DMS 273 (cell line): ENCODE data around the gene YPEL2.

Experiments used
- DNase-seq: peaks from one replicate; lab custom pipeline; 2025; ENCODE audit not compliant: unreplicated experiment; lab: John Stamatoyannopoulos, UW

The YPEL2 gene

GRCh38 chr17:59356543-59357218 is 25.2 kb downstream of the YPEL2 start:
- no peak for DNase-seq

- no peak for DNase-seq
Measured at GRCh38 chr17:59357219-59357697, 25.8 kb downstream of the YPEL2 start.

DNA sequence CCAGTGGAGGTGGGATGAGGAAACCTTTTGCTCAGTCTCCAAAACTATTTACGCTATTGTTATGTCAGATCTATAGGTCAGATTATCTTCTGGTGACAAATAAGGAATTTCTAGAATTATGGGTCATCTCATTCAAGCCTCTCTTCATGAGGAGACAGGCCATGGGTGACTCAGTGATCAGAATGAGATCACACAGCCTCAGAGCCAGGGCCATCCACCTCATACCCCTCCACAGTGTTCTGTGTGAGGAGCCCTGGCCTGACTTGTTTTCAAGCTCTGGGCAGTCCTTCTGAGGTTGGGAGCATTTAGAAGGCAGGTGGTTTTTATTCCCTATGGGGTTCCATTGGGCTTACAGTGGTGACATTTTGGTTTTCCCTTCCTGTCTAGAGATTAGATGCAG is 26.5 kb downstream of the YPEL2 start:
- DNase-seq = no peak

DNA sequence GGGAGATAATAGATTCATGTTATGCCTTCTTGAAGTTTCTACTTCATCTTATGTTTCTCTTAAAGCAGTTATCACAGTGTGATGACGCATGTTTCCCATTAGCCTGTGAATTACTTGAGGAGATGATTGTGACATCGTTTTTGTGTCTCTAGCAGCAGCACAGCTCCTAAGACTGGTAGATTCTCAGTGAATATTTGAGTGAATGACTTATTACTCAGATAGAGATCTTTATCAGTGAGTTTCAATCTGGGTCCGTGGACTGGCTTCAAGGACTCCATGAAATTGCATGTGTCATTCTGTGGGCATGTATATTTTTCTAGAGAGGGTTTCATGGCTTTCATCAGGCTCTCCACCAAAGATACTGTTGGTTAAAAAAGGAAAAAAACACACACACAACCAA is 29.9 kb downstream of the YPEL2 start:
- no peak for DNase-seq

- no peak for DNase-seq
Measured at GRCh38 chr17:59361916-59362810, 30.7 kb downstream of the YPEL2 start.

DNA sequence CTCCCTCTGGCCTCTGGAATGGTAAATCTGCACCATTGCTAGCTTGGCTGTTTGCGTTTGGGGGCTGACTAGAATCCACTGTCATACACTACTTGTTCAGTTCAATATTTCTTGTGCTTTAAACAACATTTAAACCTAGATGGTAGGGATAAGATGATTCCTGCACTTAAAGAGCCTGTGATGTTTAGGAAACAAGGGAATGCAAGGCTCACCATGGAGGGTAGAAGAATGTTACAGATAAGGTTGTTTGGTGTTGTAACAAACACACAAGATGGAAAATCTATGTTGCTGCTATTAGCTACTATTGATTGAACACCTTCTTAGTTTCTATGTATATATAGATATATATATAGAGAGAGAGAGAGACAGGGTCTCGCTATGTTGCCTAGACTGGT is 31.4 kb downstream of the YPEL2 start:
- DNase-seq = no peak

DNA sequence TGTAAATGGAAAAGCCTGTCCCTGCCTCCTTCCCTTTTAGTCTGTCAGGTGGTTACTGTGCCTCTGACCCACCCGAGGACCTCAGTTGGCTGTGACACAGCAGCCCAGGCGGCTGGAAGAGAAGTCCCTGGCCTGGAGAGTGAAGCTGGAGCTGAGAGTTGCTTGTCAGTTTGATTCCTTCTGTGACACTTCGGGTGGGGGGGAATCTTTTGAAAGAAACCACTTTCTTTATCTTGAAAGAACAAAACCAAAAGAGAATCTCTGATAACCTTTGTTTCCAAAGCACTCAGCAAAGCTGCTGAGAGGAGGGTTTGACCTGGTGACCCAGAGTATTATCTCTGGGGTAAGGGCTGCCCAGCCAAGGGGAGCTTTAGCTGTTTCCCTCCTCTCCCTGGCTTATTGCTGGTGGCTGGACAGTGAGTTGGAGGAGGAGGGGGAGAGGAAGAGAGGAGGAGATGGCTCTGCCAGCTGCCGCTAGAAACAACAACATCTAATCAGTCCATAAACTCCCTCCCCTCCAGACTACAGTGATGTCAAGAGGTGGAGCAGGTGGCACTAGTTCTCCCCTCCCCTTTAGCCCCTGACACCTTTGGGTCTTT is 34.0 kb downstream of the YPEL2 start:
- peak; percentile 75 for DNase-seq

DNA sequence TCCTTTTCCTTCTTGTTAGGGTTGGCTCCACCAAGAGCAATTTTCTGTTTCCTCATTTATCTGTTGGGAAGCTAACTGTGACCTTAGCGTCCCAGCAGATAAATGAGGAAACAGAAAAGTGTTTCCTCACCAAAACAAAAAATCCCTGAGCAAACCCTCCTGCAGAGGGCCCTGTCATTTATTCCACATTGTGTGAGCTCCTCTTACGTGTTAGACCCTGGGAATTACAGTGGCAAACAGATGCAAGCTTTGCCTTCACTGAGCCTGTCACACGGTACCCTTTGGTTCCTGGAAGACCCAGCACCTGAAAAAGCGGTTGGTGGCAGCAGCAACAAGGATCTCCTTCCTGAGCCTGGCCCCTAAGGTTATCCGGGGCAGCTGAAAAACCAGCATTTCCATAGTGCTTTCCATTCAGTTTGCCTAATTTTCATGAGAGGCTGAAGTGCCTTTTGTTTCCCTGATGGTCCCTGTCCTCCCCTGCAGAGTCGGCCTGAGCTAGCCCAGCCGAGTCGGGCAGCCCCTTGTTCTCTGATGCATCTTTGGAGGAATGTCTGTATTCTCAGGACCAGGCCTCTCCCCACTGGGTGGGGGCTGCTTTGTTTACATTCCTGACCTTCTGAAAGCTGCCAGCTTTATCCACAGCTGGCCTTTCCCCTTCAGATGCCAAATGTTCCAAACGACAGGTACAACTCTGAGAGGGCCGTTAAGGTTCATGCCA is 34.7 kb downstream of the YPEL2 start:
- DNase-seq = peak; percentile 67

- DNase-seq = peak; percentile 90
Measured at GRCh38 chr17:59366773-59367656, 35.6 kb downstream of the YPEL2 start.

DNA sequence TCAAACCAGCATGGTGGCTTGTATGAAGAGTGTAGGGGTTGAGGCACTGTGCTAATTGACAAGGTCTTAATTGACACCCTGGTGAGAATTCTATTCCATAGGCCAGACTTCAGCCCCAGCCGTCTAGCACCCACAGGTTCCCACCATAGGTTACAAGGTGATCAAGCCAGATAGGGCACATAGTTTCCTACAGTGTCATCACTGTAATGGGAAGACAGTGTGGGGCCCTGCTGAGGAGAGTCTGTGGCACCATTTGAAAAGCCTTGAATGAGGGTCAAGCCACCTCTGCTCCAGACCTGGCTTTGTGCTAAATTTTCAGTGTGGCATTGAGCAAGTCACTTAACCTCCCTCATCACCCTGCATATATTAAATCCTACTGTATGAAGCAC is 36.2 kb downstream of the YPEL2 start:
- no peak for DNase-seq

- DNase-seq = peak; percentile 57
Measured at GRCh38 chr17:59368218-59368857, 36.9 kb downstream of the YPEL2 start.

DNA sequence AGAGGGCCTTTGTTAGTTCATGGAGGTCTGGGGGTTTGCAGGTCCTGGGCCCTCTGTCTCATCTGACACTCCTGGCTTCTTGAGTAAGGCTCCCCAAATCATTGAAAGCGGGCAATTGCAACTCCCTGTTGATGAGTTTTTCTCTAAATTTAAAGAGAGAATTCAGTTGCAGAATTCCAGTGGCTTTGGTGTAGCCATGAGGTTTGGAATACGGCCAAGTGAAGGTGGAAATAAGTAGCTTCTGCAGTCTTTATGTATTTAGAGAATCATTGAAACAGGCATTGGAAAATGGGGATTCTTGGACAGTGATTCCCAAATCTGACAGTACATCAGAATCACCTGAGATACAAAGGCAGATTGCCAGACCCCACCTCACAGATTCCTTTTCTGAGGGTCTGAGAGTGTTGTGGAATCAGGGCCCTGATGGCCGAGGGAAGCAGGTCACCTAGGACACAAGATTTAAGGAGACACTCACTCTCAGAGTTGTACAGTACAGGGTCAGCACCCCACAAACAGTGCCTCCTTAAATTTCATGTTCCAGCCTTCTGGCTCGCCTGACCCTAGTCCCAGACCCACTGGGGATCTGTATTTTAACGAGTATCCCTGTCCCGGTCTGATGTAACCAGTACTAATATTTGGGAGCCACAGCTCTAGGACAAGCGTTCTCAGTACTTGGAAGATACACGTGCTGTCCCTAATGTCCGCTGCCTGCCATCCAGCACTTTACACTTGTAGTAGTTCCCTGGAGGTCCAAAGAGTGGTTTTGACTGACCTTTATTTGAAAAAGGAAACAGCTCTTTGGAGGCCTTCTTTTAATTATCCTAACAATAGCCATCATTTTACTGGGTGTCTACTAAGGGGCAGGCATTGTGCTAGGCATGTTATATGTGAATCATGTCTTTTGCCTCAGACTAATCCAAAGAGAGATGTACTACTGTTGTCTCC is 37.8 kb downstream of the YPEL2 start:
- peak; percentile 30 for DNase-seq

DNA sequence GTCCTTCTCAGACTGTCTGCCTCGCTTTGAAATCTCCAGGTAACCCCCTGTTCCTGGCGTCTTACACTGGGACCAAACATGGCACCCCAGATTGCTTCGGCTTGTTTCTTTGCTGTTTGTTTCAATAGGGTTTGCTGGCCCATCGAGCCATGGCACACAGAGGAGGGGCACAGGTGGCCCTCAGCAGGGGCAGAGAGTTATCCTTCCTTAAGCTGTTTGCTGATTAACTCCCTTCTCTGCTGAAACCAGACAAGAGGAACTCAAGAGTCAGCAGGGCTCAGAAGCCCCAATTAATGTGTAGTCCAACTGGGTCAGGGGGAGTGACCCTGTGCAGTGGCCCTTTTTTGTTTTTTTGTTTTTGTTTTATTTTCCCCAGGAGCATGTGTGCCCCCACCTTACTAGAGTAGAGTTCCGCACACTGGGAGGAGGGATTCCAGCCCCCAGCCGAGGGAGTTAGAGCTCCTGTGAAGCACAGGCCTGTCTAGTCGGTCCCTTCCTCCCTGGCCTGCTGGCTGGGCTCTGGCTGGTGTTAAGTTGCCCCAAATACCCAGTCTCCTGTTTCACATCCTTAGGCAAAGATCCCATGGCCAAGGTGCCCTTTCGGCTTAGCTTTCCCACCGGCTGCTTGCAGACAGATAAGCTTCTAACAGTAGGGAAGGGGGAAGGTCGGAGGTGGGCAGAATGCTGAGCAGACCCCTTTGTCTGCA is 39.3 kb downstream of the YPEL2 start:
- peak; percentile 48 for DNase-seq

DNA sequence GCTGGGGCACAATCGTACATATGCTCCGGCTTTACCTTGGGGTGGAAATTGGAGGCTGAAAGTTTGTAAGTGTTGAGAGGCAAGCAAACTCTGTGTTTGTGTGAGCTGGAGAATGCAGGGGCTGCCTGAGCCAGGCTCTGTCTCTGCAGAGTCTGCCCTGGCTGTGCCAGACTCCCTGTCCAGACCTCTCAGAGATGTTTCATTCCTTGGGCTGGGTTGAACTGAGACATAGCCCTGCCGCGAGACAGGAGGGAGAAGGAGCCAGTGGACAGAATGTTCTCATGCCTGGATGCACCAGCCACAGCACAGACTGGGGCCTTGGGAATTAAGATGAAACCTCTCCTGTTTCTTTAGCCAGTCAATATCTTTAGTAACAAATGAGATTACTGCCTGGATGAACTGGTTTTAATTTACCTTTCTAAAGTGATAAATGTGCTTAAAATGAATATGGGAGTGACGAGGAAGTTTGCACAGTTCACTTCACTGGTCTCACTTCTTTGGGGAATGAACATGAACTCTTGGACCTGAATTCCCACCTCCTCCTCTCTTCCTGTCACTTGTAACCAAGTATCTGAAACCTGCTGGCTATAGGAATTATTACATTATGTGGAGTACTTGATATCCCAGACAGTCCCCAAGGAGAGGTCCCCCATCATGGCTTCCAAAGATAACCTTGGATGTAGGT is 40.1 kb downstream of the YPEL2 start:
- DNase-seq = peak; percentile 50

DNA sequence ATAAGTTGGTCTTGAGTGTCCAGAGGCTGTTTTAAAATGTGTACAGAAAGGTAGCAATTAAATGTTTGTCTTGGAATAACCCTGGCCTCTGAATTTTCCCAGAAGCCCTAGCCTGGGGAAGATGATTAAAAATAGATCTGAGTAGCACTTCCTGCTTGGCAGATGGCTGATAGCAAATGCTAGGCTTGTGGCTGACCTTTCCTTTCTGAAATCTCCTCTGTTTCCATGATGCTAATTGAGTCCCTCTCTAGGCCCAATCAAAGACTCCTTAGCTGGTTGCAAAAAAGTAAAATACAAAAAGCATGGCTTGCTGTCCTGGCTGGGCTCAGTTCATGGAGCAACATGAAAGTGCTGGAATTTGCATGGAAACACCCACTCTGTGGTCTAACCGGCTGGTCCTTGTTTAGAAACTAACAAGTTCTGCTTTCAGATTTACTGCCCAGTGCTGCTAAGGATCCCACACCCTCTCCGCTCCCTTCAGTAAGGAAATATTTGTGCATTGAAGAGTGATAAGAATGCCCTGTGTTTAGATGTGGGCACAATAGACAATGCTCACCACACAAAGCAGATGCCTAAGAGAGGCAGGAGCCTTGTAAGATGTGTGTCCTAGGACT is 40.8 kb downstream of the YPEL2 start:
- peak; percentile 50 for DNase-seq

DNA sequence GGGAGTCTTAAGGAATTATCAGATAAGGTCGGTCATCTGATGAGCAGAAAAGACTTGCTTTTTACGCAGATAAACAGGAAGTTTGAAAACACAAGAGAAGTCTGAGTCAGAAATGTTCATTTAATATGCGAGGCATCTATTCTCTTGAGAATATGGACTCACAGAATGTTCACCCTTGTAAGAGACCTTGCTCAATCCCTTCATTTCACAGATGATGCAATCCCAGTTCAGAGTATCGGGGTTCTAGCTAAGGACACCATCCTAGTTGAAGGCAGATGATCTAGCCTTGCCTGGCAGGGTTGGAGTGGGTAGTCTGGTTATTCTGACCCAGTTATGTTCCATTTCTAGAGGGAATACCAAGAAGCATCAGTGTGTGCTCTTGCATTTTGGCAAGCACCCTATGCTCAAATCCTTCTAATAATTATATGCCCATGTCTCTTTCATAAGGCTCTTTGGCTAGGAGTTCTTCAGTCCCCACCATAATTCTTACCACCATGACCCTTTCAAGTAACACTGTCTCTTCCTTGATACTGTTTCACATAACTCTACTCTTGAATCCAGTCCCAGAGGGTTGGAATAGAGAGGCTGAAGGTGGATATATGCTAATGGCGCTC is 42.5 kb downstream of the YPEL2 start:
- no peak for DNase-seq

DNA sequence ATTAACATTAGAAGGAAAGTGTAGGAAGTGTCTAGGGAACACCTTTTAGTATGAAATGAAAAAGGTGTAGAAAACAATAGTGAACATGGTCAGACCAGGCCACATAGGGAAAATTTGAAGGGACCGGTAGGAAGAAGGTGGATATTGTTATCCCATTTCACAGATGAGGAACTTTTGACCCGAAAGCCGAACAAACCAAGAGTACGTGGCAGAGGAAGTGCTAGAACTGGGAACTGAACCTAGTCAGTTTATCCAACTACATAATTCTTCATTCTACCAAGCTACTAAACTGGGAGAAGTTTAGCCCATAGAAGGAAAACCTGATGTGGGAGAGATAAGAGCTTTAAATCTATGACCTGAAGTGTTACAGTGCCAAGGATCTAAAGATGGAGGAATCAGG is 43.2 kb downstream of the YPEL2 start:
- DNase-seq = no peak
